Mucosa of rectum (tissue), 2 donors: Measurements from ENCODE around the gene C4B.
"Not testable (repeated sequence)": the region's sequence is repeated elsewhere in the genome, so short reads cannot be mapped to it uniquely, and the experiment has no call there.

Experiments used
- H3K27ac ChIP-seq, 2 donors: one replicate each; pipeline ENCODE4 v1.7.0; 2013; ENCODE audit warnings: inconsistent platforms in 2 of 2, low read depth in 2 of 2, low read length in 2 of 2
- H3K27me3 ChIP-seq, 2 donors: one replicate each; pipeline ENCODE4 v1.7.0; 2013; ENCODE audit warnings: low read length in 2 of 2; ENCODE audit not compliant: control insufficient read depth in 2 of 2, insufficient read depth in 2 of 2
- H3K36me3 ChIP-seq, 2 donors: one replicate each; pipeline ENCODE4 v1.7.0; 2013; ENCODE audit warnings: low read length in 2 of 2; ENCODE audit not compliant: control insufficient read depth in 2 of 2, insufficient read depth in 2 of 2
- H3K4me1 ChIP-seq, 2 donors: one replicate each; pipeline ENCODE4 v1.7.0; 2013; ENCODE audit warnings: low read length in 2 of 2, mild to moderate bottlenecking in 1 of 2; ENCODE audit not compliant: control insufficient read depth in 2 of 2, insufficient read depth in 2 of 2
- H3K4me3 ChIP-seq, 2 donors: one replicate each; pipeline ENCODE4 v1.7.0; 2013; ENCODE audit warnings: low read length in 2 of 2
- H3K9ac ChIP-seq, 2 donors: one replicate each; pipeline ENCODE4 v1.7.0; 2013; ENCODE audit warnings: low read length in 2 of 2, low read depth in 1 of 2, mild to moderate bottlenecking in 1 of 2
- H3K9me3 ChIP-seq, 2 donors: one replicate each; pipeline ENCODE4 v1.7.0; 2013; ENCODE audit warnings: low read length in 2 of 2; ENCODE audit not compliant: control insufficient read depth in 2 of 2
- donor health status: healthy.
- donor health status: Normal muscosa, but diverticular disease.

C4B gene

DNA sequence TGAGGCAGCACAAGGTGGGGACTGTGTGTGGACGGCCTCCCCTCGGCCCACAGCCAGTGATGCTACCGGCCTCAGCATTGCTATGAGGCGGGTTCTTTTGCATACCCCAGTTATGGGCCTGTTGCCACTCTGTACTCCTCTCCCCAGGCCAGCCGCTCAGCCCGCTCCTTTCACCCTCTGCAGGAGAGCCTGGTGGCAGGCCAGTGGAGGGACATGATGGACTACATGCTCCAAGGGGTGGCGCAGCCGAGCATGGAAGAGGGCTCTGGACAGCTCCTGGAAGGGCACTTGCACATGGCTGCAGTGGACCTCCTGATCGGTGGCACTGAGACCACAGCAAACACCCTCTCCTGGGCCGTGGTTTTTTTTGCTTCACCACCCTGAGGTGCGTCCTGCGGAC is 7.5 kb upstream of the C4B start:
- H3K27ac ChIP-seq, H3K4me3 ChIP-seq, H3K27me3 ChIP-seq, H3K4me1 ChIP-seq, H3K36me3 ChIP-seq, H3K9ac ChIP-seq, H3K9me3 ChIP-seq: not testable (repeated sequence)

DNA sequence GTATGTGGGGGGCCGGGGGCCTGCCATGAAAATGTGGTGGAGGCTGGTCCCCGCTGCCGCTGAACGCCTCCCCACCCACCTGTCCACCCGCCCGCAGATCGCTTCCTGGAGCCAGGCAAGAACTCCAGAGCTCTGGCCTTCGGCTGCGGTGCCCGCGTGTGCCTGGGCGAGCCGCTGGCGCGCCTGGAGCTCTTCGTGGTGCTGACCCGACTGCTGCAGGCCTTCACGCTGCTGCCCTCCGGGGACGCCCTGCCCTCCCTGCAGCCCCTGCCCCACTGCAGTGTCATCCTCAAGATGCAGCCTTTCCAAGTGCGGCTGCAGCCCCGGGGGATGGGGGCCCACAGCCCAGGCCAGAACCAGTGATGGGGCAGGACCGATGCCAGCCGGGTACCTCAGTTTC is 6.6 kb upstream of the C4B start:
- not testable (repeated sequence) for H3K4me3 ChIP-seq, H3K9ac ChIP-seq, H3K4me1 ChIP-seq, H3K9me3 ChIP-seq, H3K27me3 ChIP-seq, H3K27ac ChIP-seq, H3K36me3 ChIP-seq

DNA sequence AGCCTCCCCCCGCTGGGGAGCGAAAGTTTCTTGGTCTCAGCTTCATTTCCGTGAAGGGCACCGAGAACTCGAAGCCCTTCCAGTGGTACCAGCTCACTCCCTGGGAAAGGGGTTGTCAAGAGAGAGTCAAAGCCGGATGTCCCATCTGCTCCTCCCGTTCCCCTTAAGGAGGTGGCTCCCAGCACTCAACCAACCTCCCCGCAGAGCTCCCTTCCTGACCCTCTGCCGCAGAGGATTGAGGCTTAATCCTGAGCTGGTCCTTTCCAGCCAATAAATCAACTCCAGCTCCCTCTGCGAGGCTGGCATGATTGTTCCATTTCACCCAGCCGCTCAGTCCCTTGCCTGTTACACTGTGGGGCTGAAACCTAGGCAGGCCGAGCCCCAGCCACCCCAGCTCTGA is 6.0 kb upstream of the C4B start:
- not testable (repeated sequence) for H3K36me3 ChIP-seq, H3K9ac ChIP-seq

DNA sequence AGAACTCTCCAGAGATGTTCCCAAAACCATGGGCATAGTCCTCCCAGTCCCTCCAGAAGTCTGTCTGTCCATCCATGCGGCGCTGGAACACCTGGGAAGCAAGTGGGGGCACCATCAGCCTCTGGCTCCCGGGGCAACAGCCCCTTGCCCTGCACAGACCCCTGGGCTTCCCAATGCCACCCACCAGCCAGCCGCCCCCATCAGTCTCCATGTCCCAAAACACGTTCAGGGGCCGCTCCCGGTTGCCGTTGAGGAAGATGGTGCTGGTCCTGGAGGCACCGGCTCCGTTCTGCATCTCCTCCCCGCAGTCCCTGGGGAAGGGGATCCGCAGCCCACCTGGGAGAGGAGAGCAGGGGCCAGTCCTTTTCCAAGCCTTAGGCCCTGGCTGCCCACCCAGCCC is 5.1 kb upstream of the C4B start:
- not testable (repeated sequence) for H3K9ac ChIP-seq, H3K9me3 ChIP-seq, H3K36me3 ChIP-seq, H3K27me3 ChIP-seq, H3K4me3 ChIP-seq, H3K4me1 ChIP-seq, H3K27ac ChIP-seq

More for the DNA sequence above, 6.0 kb upstream of the C4B start:
- H3K4me1 ChIP-seq, H3K27me3 ChIP-seq, H3K27ac ChIP-seq, H3K4me3 ChIP-seq, H3K9me3 ChIP-seq: not testable (repeated sequence)

DNA sequence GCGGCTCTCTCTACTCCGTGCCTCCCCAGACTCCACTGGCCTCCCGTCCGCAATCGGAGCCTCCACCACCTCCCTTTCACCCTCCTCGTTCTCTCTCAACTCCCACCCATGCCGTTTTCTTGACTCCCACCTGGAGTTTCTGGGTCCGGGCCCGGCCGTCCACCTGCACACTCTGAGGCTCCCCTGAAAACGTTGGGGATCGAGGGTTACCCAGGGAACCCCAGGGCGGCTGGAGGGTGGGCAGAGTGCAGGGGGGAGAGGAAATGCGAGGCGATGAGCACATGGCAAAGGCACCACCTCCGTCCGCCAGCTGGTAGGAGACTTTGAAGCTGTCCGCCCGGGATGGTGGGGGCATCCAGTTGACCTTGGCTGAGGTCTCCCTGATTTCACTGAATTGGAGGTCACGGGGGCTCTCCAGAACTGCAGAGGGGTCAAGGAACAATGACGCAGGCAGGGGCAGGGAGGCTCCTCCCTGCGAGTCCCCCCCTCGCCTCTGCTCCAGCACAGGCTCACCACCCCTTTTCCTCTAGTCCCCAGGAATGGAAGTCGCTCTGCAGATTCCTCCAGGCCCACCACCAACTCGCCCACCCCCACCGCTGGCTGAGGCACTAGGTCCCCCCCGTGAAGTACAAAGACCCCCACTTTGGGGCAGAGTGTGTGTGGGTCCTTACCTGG is 3.6 kb upstream of the C4B start:
- H3K9me3 ChIP-seq, H3K9ac ChIP-seq, H3K4me3 ChIP-seq, H3K27ac ChIP-seq, H3K36me3 ChIP-seq, H3K27me3 ChIP-seq, H3K4me1 ChIP-seq: not testable (repeated sequence)

DNA sequence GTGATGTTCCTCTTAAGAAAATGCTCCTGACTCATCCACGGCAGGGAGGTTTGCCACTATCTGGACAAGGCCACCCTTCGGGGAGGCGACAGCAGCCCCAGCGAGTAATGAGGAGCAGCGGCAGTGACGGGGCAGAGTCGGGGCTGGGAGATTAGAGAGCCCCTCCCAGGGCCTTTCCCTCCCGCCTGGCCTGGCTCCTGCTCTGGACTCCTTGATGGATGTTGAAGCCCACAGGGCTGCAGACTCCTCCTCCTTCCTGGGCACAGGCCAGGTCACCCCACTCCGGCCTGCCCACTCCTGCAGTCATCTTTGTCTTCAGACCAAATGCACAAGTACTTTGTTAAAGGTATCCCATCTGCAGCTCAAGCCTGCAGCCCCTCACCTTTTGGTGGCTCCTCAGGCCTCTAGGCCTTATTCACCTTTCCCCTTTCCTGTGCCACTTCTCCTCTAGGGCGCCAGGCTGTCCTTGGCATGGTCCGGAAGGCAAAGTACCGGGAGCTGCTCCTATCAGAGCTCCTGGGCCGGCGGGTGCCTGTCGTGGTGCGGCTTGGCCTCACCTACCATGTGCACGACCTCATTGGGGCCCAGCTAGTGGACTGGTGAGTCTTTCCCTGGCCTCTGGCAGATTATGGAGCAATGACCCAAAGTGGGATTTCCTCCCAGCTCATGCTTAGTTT is 1.5 kb upstream of the C4B start:
- not testable (repeated sequence) for H3K27me3 ChIP-seq, H3K4me3 ChIP-seq, H3K36me3 ChIP-seq, H3K9me3 ChIP-seq, H3K4me1 ChIP-seq, H3K27ac ChIP-seq, H3K9ac ChIP-seq

DNA sequence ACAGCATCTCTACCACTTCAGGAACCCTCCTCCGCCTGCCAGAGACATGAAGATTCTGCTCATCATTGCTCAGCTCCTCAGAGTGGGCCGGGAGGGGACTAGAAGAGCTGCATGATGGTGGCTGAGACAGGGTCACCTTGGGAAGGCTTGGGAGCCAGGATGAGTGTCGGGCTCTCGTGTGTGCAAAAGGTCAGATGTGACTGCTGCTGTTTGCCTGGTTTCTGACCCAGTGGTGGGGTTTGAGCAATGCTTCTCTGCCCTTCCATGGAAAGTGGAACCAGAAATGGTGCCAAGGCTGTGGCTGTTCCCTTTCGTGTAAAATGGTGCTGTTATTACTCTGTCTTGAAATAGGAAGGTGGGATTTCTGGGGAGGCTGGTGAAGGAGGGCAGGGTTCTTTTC is 857 bp upstream of the C4B start:
- H3K9ac ChIP-seq, H3K27me3 ChIP-seq, H3K9me3 ChIP-seq, H3K4me1 ChIP-seq, H3K27ac ChIP-seq, H3K36me3 ChIP-seq, H3K4me3 ChIP-seq: not testable (repeated sequence)

DNA sequence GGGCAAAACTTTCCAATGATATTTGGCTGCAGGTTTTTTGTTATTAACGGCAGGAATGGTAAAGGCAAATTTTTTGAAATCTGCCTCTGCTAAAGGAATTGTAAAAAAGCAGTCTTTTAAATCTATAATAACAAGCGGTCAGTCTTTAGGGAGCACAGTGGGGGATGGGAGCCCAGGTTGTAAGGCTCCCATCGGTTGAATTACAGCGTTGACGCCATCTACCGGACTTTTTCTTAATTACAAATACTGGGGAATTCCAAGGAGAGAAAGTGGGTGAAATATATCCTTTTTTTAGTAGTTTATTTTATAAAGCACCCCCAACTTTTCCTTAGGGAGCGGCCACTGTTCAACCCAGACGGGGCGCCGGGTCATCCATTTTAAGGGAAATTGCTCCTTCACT is 7.5 kb downstream of the C4B start:
- not testable (repeated sequence) for H3K9ac ChIP-seq, H3K4me1 ChIP-seq, H3K4me3 ChIP-seq, H3K27ac ChIP-seq, H3K27me3 ChIP-seq, H3K36me3 ChIP-seq, H3K9me3 ChIP-seq

DNA sequence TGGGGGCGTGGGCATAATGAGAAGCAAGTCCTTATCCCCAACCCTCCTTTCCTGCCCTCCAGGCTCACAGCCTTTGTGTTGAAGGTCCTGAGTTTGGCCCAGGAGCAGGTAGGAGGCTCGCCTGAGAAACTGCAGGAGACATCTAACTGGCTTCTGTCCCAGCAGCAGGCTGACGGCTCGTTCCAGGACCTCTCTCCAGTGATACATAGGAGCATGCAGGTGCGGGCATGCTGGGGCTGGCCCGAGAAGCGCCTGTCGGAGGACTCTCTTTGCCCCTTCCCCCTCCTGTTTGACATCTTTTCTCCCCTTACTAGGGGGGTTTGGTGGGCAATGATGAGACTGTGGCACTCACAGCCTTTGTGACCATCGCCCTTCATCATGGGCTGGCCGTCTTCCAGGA is 14.0 kb downstream of the C4B start:
- not testable (repeated sequence) for H3K27ac ChIP-seq, H3K36me3 ChIP-seq, H3K9ac ChIP-seq, H3K4me1 ChIP-seq, H3K4me3 ChIP-seq, H3K9me3 ChIP-seq, H3K27me3 ChIP-seq

DNA sequence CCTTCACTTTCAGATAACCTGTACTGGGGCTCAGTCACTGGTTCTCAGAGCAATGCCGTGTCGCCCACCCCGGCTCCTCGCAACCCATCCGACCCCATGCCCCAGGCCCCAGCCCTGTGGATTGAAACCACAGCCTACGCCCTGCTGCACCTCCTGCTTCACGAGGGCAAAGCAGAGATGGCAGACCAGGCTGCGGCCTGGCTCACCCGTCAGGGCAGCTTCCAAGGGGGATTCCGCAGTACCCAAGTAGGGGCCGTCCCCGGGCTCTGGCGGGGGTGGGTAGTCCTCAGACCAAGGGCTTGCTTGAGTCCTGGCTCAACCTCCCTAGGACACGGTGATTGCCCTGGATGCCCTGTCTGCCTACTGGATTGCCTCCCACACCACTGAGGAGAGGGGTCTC is 15.0 kb downstream of the C4B start:
- not testable (repeated sequence) for H3K4me1 ChIP-seq, H3K27ac ChIP-seq, H3K9ac ChIP-seq, H3K36me3 ChIP-seq, H3K27me3 ChIP-seq, H3K4me3 ChIP-seq, H3K9me3 ChIP-seq
